ENCODE data around the gene PITPNM3.

Gene PITPNM3

GRCh38 chr17:6526362-6527152 lies 29.8 kb downstream of the PITPNM3 start:
- FAIRE-seq (no peak), DNase-seq (ENCODE audit: low spot score) (no peak)

GRCh38 chr17:6525731-6526130 lies 30.6 kb downstream of the PITPNM3 start:
- FAIRE-seq (no peak), DNase-seq (ENCODE audit: low spot score) (no peak)

GRCh38 chr17:6525141-6525540 lies 31.2 kb downstream of the PITPNM3 start:
- FAIRE-seq (no peak), DNase-seq (ENCODE audit: low spot score) (no peak)

GRCh38 chr17:6524520-6524919 lies 31.8 kb downstream of the PITPNM3 start:
- peak; percentile 91 for DNase-seq (ENCODE audit: low spot score)
- peak; percentile 94 for FAIRE-seq

GRCh38 chr17:6523809-6524355 lies 32.5 kb downstream of the PITPNM3 start:
- DNase-seq (ENCODE audit: low spot score) (no peak), FAIRE-seq (no peak)

GRCh38 chr17:6523330-6523729 lies 33.0 kb downstream of the PITPNM3 start:
- peak; percentile 95 for DNase-seq (ENCODE audit: low spot score)
- FAIRE-seq, result peak; percentile 93

- DNase-seq (ENCODE audit: low spot score) (peak; percentile 71), FAIRE-seq (peak; percentile 90)
Measured at GRCh38 chr17:6521586-6521985, 34.8 kb downstream of the PITPNM3 start.

- DNase-seq (ENCODE audit: low spot score) (no peak), FAIRE-seq (no peak)
Measured at GRCh38 chr17:6517062-6517461, 39.3 kb downstream of the PITPNM3 start.

GRCh38 chr17:6514371-6514770 lies 42.0 kb downstream of the PITPNM3 start:
- no peak for FAIRE-seq
- DNase-seq (ENCODE audit: low spot score), result no peak

- DNase-seq (ENCODE audit: low spot score) (no peak), FAIRE-seq (no peak)
Measured at GRCh38 chr17:6512552-6512951, 43.8 kb downstream of the PITPNM3 start.

- DNase-seq (ENCODE audit: low spot score) (peak; percentile 67), FAIRE-seq (peak; percentile 75)
Measured at GRCh38 chr17:6510321-6510977, 45.9 kb downstream of the PITPNM3 start.

- FAIRE-seq (no peak), DNase-seq (ENCODE audit: low spot score) (no peak)
Measured at GRCh38 chr17:6509921-6510320, 46.4 kb downstream of the PITPNM3 start.

- FAIRE-seq (no peak), DNase-seq (ENCODE audit: low spot score) (no peak)
Measured at GRCh38 chr17:6509031-6509771, 47.2 kb downstream of the PITPNM3 start.

GRCh38 chr17:6508519-6509030 lies 47.8 kb downstream of the PITPNM3 start:
- FAIRE-seq (no peak), DNase-seq (ENCODE audit: low spot score) (no peak)

GRCh38 chr17:6508016-6508415 lies 48.3 kb downstream of the PITPNM3 start:
- no peak for FAIRE-seq
- DNase-seq (ENCODE audit: low spot score), result no peak

- DNase-seq (ENCODE audit: low spot score) (peak; percentile 90), FAIRE-seq (peak; percentile 89)
Measured at GRCh38 chr17:6507535-6507934, 48.8 kb downstream of the PITPNM3 start.

- peak; percentile 96 for DNase-seq (ENCODE audit: low spot score)
- FAIRE-seq, result peak; percentile 95
Measured at GRCh38 chr17:6506679-6507231, 49.6 kb downstream of the PITPNM3 start.

GRCh38 chr17:6505425-6506142 lies 50.8 kb downstream of the PITPNM3 start:
- peak; percentile 73 for DNase-seq (ENCODE audit: low spot score)
- no peak for FAIRE-seq

GRCh38 chr17:6503641-6504195 lies 52.6 kb downstream of the PITPNM3 start:
- DNase-seq (ENCODE audit: low spot score) (no peak), FAIRE-seq (no peak)

- DNase-seq (ENCODE audit: low spot score) (no peak), FAIRE-seq (no peak)
Measured at GRCh38 chr17:6502871-6503509, 53.4 kb downstream of the PITPNM3 start.

Data from RCC 7860 (cell line).